Adrenal gland (tissue), 5 donors: Measurements from ENCODE around the gene ARHGEF17.

ENCODE experiments used
- CTCF ChIP-seq, 6 experiments: fragments of 450-650 bp in 4 of 6; fragments of 200-600 bp in 2 of 6; sonication (generic) in 1 of 6; IDR thresholded peaks; 1 replicate in 5 of 6; 2 replicates in 1 of 6; pipeline versions ENCODE4 v1.5.1 to v1.8.0; 2016 to 2021; ENCODE audit warnings: antibody characterized with exemption in 6 of 6, mild to moderate bottlenecking in 2 of 6, moderate library complexity in 1 of 6
- POLR2A ChIP-seq, 2 donors: fragments of 450-650 bp; IDR thresholded peaks; one replicate each; pipeline ENCODE4 v1.6.1; 2017; ENCODE audit warnings: antibody characterized with exemption in 2 of 2, mild to moderate bottlenecking in 2 of 2, moderate library complexity in 1 of 2
- donor health status: DM: no; HTN: no; CAD: no.

- TF ChIP-seq CTCF (IDR thresholded peaks at IDR 0.05) = no peak
- TF ChIP-seq POLR2A (IDR thresholded peaks at IDR 0.05) = no peak
These were observed 49.1 kb downstream of the ARHGEF17 start for GRCh38 chr11:73356979-73357860.
